GM12865 (cell line): ENCODE measurements around the gene PHOSPHO2.

ENCODE experiments used
- DNase-seq: peaks from one replicate; pipeline ENCODE4 v3.0.0; 2010; ENCODE audit warnings: low read depth
- H3K4me3 ChIP-seq: 2 replicates; pipeline ENCODE4 v1.5.1; 2011; ENCODE audit warnings: mild to moderate bottlenecking, low read depth, low read length, control low read depth
- CTCF ChIP-seq: IDR thresholded peaks from 2 replicates; pipeline ENCODE4 v1.5.1; 2011; ENCODE audit warnings: low read length, control low read depth, low read depth, inconsistent platforms; ENCODE audit not compliant: insufficient read depth; ENCODE audit errors: missing control alignments

The PHOSPHO2 gene

GRCh38 chr2:169716238-169716886 lies 22.1 kb downstream of the PHOSPHO2 start:
- no peak for DNase-seq
- no peak for TF ChIP-seq CTCF
- no peak overlapping the region for H3K4me3 ChIP-seq

- H3K4me3 ChIP-seq: no peak overlapping the region
- DNase-seq: no peak
- TF ChIP-seq CTCF: no peak
Measured at GRCh38 chr2:169716938-169717690, 22.8 kb downstream of the PHOSPHO2 start.

- TF ChIP-seq CTCF: no peak
Measured at GRCh38 chr2:169717691-169718063, 23.4 kb downstream of the PHOSPHO2 start.

GRCh38 chr2:169718930-169719504 lies 24.7 kb downstream of the PHOSPHO2 start:
- DNase-seq: no peak
- no peak overlapping the region for H3K4me3 ChIP-seq
- TF ChIP-seq CTCF: no peak

More at GRCh38 chr2:169717691-169718063, 23.4 kb downstream of the PHOSPHO2 start:
- no peak for DNase-seq
- H3K4me3 ChIP-seq: no peak overlapping the region

GRCh38 chr2:169721016-169721415 lies 26.7 kb downstream of the PHOSPHO2 start:
- no peak for DNase-seq
- TF ChIP-seq CTCF: no peak
- H3K4me3 ChIP-seq: no peak overlapping the region

GRCh38 chr2:169727065-169727464 lies 32.8 kb downstream of the PHOSPHO2 start:
- DNase-seq: no peak
- H3K4me3 ChIP-seq: no peak overlapping the region
- no peak for TF ChIP-seq CTCF

- no peak for DNase-seq
- TF ChIP-seq CTCF: no peak
- no peak overlapping the region for H3K4me3 ChIP-seq
Measured at GRCh38 chr2:169729274-169729605, 35.0 kb downstream of the PHOSPHO2 start.
